ENCODE data around the gene RAB3B.

DNA sequence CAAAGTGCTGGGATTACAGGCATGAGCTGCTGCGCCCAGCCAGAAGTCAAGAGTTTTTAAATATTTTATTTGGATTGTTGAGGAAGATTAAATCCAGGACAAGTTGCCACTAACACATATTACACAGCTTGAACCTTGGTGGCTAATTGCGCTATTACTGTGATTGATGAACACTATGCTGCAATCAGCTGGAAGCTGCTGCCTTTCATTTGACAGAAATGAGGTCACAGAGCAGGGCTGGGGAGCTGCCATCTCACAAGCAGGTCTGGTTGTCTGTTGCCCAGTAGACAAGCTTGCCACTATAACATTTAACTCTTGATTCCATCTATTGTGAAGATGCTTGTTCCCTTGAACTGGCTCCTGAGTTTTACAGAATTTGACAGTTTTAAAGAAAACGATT is 74.5 kb downstream of the RAB3B start:
- TF ChIP-seq, protein P1, sequence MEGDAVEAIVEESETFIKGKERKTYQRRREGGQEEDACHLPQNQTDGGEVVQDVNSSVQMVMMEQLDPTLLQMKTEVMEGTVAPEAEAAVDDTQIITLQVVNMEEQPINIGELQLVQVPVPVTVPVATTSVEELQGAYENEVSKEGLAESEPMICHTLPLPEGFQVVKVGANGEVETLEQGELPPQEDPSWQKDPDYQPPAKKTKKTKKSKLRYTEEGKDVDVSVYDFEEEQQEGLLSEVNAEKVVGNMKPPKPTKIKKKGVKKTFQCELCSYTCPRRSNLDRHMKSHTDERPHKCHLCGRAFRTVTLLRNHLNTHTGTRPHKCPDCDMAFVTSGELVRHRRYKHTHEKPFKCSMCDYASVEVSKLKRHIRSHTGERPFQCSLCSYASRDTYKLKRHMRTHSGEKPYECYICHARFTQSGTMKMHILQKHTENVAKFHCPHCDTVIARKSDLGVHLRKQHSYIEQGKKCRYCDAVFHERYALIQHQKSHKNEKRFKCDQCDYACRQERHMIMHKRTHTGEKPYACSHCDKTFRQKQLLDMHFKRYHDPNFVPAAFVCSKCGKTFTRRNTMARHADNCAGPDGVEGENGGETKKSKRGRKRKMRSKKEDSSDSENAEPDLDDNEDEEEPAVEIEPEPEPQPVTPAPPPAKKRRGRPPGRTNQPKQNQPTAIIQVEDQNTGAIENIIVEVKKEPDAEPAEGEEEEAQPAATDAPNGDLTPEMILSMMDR (conservative IDR thresholded peaks at IDR 0.05; ENCODE audit: low read length), result no peak
- TF ChIP-seq EZH2phosphoT487 (IDR thresholded peaks at IDR 0.05; ENCODE audit: borderline replicate concordance), result no peak

Data from Loucy (cell line).